ENCODE results near the gene STX7.

- TF ChIP-seq CTCF (IDR thresholded peaks at IDR 0.05) (no peak), POLR2A (IDR thresholded peaks at IDR 0.05) (no peak)
Measured at GRCh38 chr6:132445201-132445951, 67.5 kb downstream of the STX7 start.
